H9 (cell line): ENCODE measurements around the gene IGF2BP2. TPM values are rescaled to one million over a fixed set of nuclear protein-coding genes. Genes with fewer than 3 reads are reported as not detected.
A peak's percentile ranks its signal among the peaks of the same experiment; 100 is the strongest.

Experiments
- DNase-seq: peaks from one replicate; pipeline ENCODE4 v3.0.0-alpha.2; 2017
- H2AFZ ChIP-seq: one replicate; pipeline ENCODE4 v1.6.1; 2013; ENCODE audit warnings: mild to moderate bottlenecking, low read length, control low read depth, moderate library complexity
- H2AK5ac ChIP-seq: 2 replicates; pipeline ENCODE4 v1.6.1; 2013; ENCODE audit warnings: low read length, control low read depth, mixed read lengths; ENCODE audit not compliant: insufficient read length
- H2BK120ac ChIP-seq: one replicate; pipeline ENCODE4 v1.6.1; 2013; ENCODE audit warnings: low read depth, mild to moderate bottlenecking, low read length, control low read depth, inconsistent platforms; ENCODE audit not compliant: poor library complexity, severe bottlenecking
- H2BK12ac ChIP-seq: 2 replicates; pipeline ENCODE4 v1.6.1; 2013; ENCODE audit warnings: low read length, control low read depth, mixed read lengths, low read depth; ENCODE audit not compliant: insufficient read length
- H2BK15ac ChIP-seq: 2 replicates; pipeline ENCODE4 v1.6.1; 2013; ENCODE audit warnings: low read depth, low read length, control low read depth
- H2BK20ac ChIP-seq: one replicate; pipeline ENCODE4 v1.6.1; 2013; ENCODE audit warnings: low read depth, mild to moderate bottlenecking, low read length, control low read depth, inconsistent platforms; ENCODE audit not compliant: poor library complexity, severe bottlenecking
- H2BK5ac ChIP-seq: 2 replicates; pipeline ENCODE4 v1.6.1; 2013; ENCODE audit warnings: low read length, control low read depth, mixed read lengths; ENCODE audit not compliant: insufficient read length
- H3K14ac ChIP-seq: 2 replicates; pipeline ENCODE4 v1.6.1; 2013; ENCODE audit warnings: low read length, control low read depth; ENCODE audit not compliant: insufficient read depth
- H3K18ac ChIP-seq: 2 replicates; pipeline ENCODE4 v1.6.1; 2013; ENCODE audit warnings: low read depth, mild to moderate bottlenecking, mixed read lengths, low read length, control low read depth; ENCODE audit not compliant: insufficient read length
- H3K23ac ChIP-seq: 2 replicates; pipeline ENCODE4 v1.6.1; 2013; ENCODE audit warnings: low read length, control low read depth, mixed read lengths, low read depth; ENCODE audit not compliant: insufficient read length
- H3K23me2 ChIP-seq: 2 replicates; pipeline ENCODE4 v1.6.1; 2013; ENCODE audit warnings: low read depth, mild to moderate bottlenecking, mixed read lengths, low read length, control low read depth; ENCODE audit not compliant: insufficient read length, poor library complexity, severe bottlenecking
- H3K27ac ChIP-seq: 2 replicates; pipeline ENCODE4 v1.5.1; 2013; ENCODE audit warnings: low read length, control low read depth, mixed read lengths, low read depth; ENCODE audit not compliant: insufficient read length
- H3K27me3 ChIP-seq: 2 replicates; pipeline ENCODE4 v1.6.1; 2013; ENCODE audit warnings: low read length, control low read depth, inconsistent platforms; ENCODE audit not compliant: insufficient read depth
- H3K4ac ChIP-seq: 2 replicates; pipeline ENCODE4 v1.6.1; 2013; ENCODE audit warnings: low read depth, mild to moderate bottlenecking, control low read depth, inconsistent platforms, low read length, moderate library complexity
- H3K4me1 ChIP-seq: 2 replicates; pipeline ENCODE4 v1.6.1; 2013; ENCODE audit warnings: low read length, control low read depth, inconsistent platforms; ENCODE audit not compliant: insufficient read depth
- H3K4me2 ChIP-seq: 2 replicates; pipeline ENCODE4 v1.6.1; 2013; ENCODE audit warnings: low read length, control low read depth, mixed read lengths; ENCODE audit not compliant: insufficient read length, insufficient read depth
- H3K56ac ChIP-seq: 2 replicates; pipeline ENCODE4 v1.6.1; 2013; ENCODE audit warnings: low read depth, mild to moderate bottlenecking, mixed read lengths, low read length, control low read depth; ENCODE audit not compliant: insufficient read length
- H3K79me1 ChIP-seq: 2 replicates; pipeline ENCODE4 v1.6.1; 2013; ENCODE audit warnings: low read depth, mild to moderate bottlenecking, moderate library complexity, low read length, control low read depth, inconsistent platforms; ENCODE audit not compliant: insufficient read depth, poor library complexity, severe bottlenecking
- H3K79me2 ChIP-seq: 2 replicates; pipeline ENCODE4 v1.6.1; 2013; ENCODE audit warnings: low read length, control low read depth, inconsistent platforms; ENCODE audit not compliant: insufficient read depth
- H3K9ac ChIP-seq: 2 replicates; pipeline ENCODE4 v1.6.1; 2013; ENCODE audit warnings: low read length, control low read depth, mixed read lengths; ENCODE audit not compliant: insufficient read length; ENCODE audit errors: extremely low read depth
- H3K9me3 ChIP-seq: one replicate; pipeline ENCODE4 v1.6.1; 2013; ENCODE audit warnings: low read depth, low read length, inconsistent platforms; ENCODE audit not compliant: control insufficient read depth
- H3T11ph ChIP-seq: one replicate; pipeline ENCODE4 v1.6.1; 2013; ENCODE audit warnings: mild to moderate bottlenecking, low read length, control low read depth, inconsistent platforms
- H4K20me1 ChIP-seq: one replicate; pipeline ENCODE4 v1.6.1; 2013; ENCODE audit not compliant: control insufficient read depth, insufficient read length, insufficient read depth
- H4K5ac ChIP-seq: 2 replicates; pipeline ENCODE4 v1.6.1; 2013; ENCODE audit warnings: low read depth, mild to moderate bottlenecking, mixed read lengths, low read length, control low read depth; ENCODE audit not compliant: insufficient read length
- H4K8ac ChIP-seq: replicated peaks from 2 replicates; pipeline ENCODE4 v1.6.1; 2013; ENCODE audit warnings: low read length, control low read depth, mixed read lengths, low read depth; ENCODE audit not compliant: insufficient read length
- H4K91ac ChIP-seq: 2 replicates; pipeline ENCODE4 v1.6.1; 2013; ENCODE audit warnings: low read depth, mild to moderate bottlenecking, moderate library complexity, mixed read lengths, low read length, control low read depth; ENCODE audit not compliant: insufficient read length
- H3K27ac Mint-ChIP-seq, 3 experiments: 2 replicates in 2 of 3; 3 replicates in 1 of 3; pipeline ENCODE4 v1.8.0; 2020 to 2021; ENCODE audit warnings: mixed read lengths in 3 of 3, mild to moderate bottlenecking in 1 of 3, moderate library complexity in 1 of 3
- H3K27me3 Mint-ChIP-seq: 2 replicates; pipeline ENCODE4 v1.8.0; 2021; ENCODE audit warnings: low read depth, mild to moderate bottlenecking, moderate library complexity, mixed read lengths
- H3K36me3 Mint-ChIP-seq, 3 experiments: 2 replicates in 2 of 3; 3 replicates in 1 of 3; pipeline ENCODE4 v1.8.0; 2020 to 2021; ENCODE audit warnings: low read depth in 3 of 3, mixed read lengths in 3 of 3; ENCODE audit not compliant: insufficient read depth in 1 of 3
- H3K4me1 Mint-ChIP-seq, 2 experiments: 2 replicates each; pipeline ENCODE4 v1.8.0; 2020; ENCODE audit warnings: mixed read lengths in 2 of 2
- H3K4me3 Mint-ChIP-seq, 2 experiments: 2 replicates in 1 of 2; 3 replicates in 1 of 2; pipeline ENCODE4 v1.8.0; 2020 to 2021; ENCODE audit warnings: mild to moderate bottlenecking in 2 of 2, mixed read lengths in 2 of 2, moderate library complexity in 1 of 2
- H3K9me3 Mint-ChIP-seq, 2 experiments: 2 replicates in 1 of 2; 3 replicates in 1 of 2; pipeline ENCODE4 v1.8.0; 2020; ENCODE audit warnings: mild to moderate bottlenecking in 2 of 2, mixed read lengths in 2 of 2, moderate library complexity in 1 of 2
- WGBS: extraction: QIAGEN DNeasy Blood & Tissue Kit; methylation state at CpG from one replicate; pipeline ENCODE4 v1.1.7; 2013; ENCODE audit warnings: missing lambda C conversion rate, low lambda C conversion rate, mixed read lengths; ENCODE audit not compliant: insufficient read length; ENCODE audit errors: extremely low coverage; 5-methylcytosine and 5-hydroxymethylcytosine counted together
- total RNA-seq: library from RNA; stranded (reverse); gene quantifications from 2 replicates; pipeline ENCODE4 v1.2.1, GENCODE V29; 2021
- TF ChIP-seq, protein P1 (sequence below): fragments of 200-600 bp; sonication (generic); conservative IDR thresholded peaks from 3 replicates; pipeline ENCODE4 v1.8.0; 2021; ENCODE audit warnings: antibody characterized with exemption, mild to moderate bottlenecking

The IGF2BP2 gene
- total RNA-seq, 1 experiment from 2014 or later, result 130 TPM

DNA sequence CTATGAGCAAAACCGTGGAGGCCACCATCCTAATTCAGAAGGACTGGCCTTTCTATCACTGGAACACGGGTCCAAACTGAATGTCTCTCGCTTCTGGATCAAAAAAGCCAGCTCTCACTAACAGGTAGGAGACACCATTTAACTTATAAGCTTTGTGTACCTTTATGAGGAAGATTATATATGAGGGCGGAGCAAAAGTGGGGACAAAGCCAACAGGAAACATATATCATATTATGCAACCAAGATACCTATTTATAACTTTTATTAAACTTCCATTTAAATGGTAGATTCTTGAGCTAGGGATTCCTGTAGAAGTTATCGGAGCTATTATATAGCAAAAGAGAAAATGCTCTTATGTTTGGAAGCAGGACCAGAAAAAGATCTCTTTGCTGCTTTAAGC is 78.4 kb downstream of the IGF2BP2 start:
- H4K91ac ChIP-seq, result no peak overlapping the region
- no peaks in the 10 kb centered on the region for H3K27me3 ChIP-seq
- no peak for DNase-seq
- no peak overlapping the region for H3K18ac ChIP-seq
- no peak overlapping the region for H2BK12ac ChIP-seq
- no peaks in the 10 kb centered on the region for H3K23me2 ChIP-seq
- peaks cover 8% of the 10 kb centered on the region; the same call in 1 of the 2 replicates for H3K79me2 ChIP-seq
- no peak overlapping the region for H2BK15ac ChIP-seq
- Mint-ChIP-seq H3K9me3 (no peaks in the 10 kb centered on the region), H3K36me3 (peaks cover 3 to 11% (median 4%) of the 10 kb centered on the region in 3 experiments; a peak in 5 of 7 replicates), H3K27ac (peak overlapping the region in 1 of 3 experiments; percentile 86; a peak in 1 of 7 replicates), H3K4me3 (no peak overlapping the region), H3K4me1 (peaks cover 44 to 51% of the 10 kb centered on the region in 2 experiments), H3K27me3 (no peaks in the 10 kb centered on the region)
- no peak overlapping the region for H4K5ac ChIP-seq
- H3K4me2 ChIP-seq, result no peak overlapping the region
- no peak overlapping the region for H2BK120ac ChIP-seq
- no peak overlapping the region for H2AK5ac ChIP-seq
- H4K20me1 ChIP-seq, result no peaks in the 10 kb centered on the region
- TF ChIP-seq, protein P1, sequence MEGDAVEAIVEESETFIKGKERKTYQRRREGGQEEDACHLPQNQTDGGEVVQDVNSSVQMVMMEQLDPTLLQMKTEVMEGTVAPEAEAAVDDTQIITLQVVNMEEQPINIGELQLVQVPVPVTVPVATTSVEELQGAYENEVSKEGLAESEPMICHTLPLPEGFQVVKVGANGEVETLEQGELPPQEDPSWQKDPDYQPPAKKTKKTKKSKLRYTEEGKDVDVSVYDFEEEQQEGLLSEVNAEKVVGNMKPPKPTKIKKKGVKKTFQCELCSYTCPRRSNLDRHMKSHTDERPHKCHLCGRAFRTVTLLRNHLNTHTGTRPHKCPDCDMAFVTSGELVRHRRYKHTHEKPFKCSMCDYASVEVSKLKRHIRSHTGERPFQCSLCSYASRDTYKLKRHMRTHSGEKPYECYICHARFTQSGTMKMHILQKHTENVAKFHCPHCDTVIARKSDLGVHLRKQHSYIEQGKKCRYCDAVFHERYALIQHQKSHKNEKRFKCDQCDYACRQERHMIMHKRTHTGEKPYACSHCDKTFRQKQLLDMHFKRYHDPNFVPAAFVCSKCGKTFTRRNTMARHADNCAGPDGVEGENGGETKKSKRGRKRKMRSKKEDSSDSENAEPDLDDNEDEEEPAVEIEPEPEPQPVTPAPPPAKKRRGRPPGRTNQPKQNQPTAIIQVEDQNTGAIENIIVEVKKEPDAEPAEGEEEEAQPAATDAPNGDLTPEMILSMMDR, result no peak
- no peak overlapping the region for H3K14ac ChIP-seq
- H2BK5ac ChIP-seq, result no peak overlapping the region
- H2BK20ac ChIP-seq, result no peak overlapping the region
- no peaks in the 10 kb centered on the region for H3K9me3 ChIP-seq
- H3K4me1 ChIP-seq, result peaks cover 12% of the 10 kb centered on the region
- no peak overlapping the region for H4K8ac ChIP-seq
- H3K23ac ChIP-seq, result no peak overlapping the region
- H3K9ac ChIP-seq, result no peak overlapping the region
- no peak overlapping the region for H3T11ph ChIP-seq
- H3K79me1 ChIP-seq, result peaks cover 6% of the 10 kb centered on the region
- no peak overlapping the region for H3K4ac ChIP-seq
- WGBS, result no CpG with 5 or more reads among the region's 5 CpGs
- no peak overlapping the region for H2AFZ ChIP-seq
- H3K27ac ChIP-seq, result no peak overlapping the region
- no peak overlapping the region for H3K56ac ChIP-seq
